GM19238 (cell line): ENCODE measurements around the gene INTS14.
"Not testable (repeated sequence)": the region's sequence is repeated elsewhere in the genome, so short reads cannot be mapped to it uniquely, and the experiment has no call there.

ENCODE experiments used
- DNase-seq: peaks from one replicate; pipeline ENCODE4 v3.0.0; 2011; ENCODE audit warnings: low spot score; ENCODE audit not compliant: insufficient read length

INTS14 gene

DNA sequence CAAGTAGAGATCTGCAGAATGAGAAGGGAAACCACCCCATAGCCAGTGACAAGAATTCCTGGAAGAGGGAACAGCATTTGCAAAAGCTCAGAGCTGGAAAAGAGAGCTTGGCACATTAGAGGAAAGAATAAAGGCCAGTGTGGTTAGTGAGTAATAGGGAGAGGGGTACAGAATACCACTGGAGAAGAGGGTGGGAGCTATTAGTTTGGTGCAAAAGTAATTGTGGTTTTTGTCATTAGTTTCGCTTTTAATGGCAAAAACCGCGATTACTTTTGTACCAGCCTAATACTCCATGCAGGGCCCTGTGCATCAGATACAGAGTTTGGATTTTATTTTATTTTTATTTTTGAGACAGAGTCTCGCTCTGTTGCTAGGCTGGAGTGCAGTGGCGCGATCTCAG lies 20.6 kb upstream of the INTS14 start:
- no peak for DNase-seq

DNA sequence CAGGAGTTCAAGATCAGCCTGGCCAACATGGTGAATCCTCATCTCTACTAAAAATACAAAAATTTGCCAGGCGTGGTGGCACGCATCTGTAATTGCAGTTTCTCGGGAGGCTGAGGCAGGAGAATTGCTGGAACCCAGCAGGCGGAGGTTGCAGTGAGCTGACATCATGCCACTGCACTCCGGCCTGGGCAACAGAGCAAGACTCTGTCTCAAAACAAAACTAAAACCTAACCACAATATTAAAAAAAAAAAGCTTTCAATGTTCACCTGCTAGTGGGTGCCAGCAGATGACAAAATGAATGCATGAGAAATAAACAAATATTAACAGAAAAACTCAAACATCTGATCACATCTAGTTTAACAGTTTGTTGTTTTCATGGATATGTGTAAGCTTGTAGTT lies 19.8 kb upstream of the INTS14 start:
- no peak for DNase-seq

DNA sequence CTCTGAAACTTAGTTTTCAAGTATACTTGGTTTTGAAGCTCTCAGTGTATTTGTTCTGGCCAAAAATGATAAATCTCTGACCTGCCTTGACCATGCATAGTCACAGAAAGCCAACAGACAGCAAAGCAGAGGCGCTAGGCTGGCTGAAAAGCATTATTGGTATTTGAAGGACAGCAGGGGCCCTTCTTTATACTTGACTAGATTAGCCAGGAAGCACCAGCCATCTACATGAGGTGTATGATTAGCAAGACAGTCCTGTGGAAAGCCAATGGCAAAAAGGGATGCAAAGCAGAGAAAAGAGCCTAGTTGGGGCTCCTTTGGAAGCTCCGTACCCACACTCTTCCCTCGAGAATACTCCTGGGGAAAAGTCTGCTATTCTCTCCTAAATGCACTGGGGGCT lies 18.6 kb upstream of the INTS14 start:
- no peak for DNase-seq

DNA sequence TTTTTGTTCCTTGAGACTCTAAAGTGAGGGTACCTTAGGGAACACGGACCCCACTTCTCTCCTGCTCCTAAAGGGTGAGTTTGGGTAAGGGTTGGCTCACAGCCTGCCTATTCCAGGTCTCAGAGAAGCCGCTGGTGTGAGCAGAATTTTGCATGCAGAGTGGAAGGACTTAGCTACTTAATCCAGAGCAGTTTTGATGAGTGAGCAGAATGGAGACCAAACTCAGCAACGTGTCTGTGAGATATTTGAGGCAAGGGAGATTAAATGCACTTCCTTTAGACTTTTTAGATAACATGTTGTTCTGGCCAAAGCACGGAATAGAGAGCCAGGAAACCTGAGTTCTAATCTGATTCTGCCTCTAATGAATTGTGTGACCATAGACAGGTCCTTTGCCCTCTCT lies 15.9 kb upstream of the INTS14 start:
- no peak for DNase-seq

DNA sequence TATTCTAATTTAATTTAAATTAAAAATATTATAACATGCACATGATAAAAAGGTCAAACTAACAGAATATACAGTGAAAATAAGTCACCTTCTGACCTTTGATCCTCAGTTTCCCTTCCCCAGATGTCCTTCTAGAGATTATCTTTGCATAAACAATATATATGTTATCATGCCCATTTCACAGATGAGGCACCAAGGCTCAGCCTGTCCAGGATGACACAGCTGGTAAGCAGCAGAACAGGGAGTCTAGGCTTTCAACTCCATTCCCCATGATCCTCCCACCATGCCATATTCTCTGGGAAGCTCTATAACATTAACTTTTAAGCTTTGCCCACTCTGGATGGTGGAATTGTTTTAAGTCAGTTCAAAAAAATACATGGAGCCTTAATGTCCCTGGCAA lies 12.2 kb upstream of the INTS14 start:
- no peak for DNase-seq

DNA sequence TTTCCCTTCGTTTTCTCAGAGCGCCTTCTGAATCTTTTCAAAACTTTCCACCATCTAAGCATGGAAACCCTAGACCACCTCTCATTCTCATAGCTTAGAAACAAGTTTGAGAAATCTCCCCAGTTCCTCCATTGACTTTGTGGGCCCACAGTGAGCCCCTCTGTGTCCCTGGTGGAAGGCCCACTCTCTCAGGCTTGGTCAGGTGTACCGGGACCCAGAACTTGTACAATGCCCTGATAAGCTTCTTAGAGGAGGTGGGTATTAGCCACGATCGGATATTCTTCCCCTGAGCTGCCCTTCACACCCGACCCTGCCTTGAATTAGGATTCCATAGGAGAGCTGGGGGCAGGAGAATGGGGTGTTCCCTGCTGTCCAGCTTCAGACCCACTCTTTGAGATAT lies 10.7 kb upstream of the INTS14 start, which contains the start of gene SLC24A1:
Gene SLC24A1 (plus strand): TSS at position 301 of the 400 bp plus-strand sequence. CDS start 2,143 bp downstream, outside the sequence.
- DNase-seq, result no peak

DNA sequence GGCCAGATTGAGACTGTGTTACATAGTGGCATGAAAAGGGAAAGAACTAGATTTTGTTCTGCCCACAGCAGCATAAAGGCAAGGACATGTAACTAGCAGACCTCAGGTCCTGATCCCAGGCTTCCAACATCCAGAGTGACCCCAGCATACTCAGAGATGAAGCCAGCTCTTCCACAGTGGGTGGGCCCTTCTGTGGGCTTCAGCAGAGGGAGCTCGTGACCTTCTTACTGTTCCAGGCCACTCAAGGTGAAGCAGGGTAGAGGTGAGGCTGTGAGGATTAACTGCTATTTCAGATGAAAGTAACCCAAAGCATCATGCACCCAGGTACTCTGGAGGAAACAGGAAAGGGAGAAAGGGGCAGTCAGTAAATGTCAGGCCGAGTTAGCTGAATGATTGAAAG lies 9.9 kb upstream of the INTS14 start:
- DNase-seq, result no peak

DNA sequence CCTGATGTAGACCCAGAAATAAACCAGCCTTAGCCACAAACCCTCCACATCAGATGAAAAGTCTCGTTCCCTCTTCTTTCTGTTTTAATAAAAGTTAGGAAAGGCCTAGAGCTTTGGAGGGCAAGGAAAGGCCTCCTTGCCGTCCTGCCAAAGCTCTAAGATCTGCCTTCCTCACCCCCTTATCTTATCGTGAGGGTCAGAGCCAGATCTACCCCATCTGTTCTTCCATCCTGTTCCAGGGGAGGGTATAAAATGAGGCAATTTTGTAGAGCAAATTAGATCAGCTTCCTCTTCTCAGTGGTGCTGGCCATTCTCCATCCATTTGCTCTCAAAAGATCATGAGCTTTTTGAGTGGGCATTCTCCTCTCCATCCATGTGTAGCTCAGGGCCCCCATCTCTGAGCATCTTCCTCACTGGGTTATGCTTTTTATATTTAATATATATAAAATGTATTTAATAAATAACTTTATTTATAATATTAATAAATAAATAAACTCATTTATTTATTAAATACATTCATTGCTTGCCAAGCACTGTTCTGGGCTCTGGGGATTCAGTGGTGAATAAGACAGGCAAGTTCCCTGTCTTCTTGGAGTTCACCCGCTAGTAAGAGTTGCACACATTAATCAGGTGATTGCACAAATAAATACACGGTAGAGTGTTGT lies 8.8 kb upstream of the INTS14 start:
- no peak for DNase-seq

DNA sequence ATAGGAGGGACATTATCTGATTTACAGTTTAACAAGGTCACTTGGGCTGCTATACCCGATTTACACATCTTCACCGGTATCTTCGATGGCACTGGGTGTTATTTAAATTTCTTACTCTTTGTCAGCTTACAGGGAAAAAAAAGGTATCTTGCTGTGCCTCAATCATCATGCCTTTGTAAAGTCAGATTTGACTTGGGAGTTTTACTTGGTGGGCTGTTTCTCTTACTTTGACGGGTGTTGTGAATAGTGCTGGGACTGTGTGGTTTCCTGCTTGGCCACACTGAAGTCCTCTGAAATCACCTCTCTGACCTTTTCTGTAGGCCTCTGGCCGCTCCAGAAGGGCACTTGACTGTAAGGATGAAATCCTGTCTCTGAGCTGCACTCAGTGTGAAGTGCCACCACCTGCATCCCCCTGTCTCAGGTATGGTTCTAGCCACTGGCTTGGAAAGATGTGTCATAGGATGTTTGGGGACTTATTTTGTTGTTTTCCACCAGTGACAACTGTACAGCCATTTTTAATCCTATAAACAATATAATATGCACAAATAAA lies 7.7 kb upstream of the INTS14 start:
- no peak for DNase-seq

DNA sequence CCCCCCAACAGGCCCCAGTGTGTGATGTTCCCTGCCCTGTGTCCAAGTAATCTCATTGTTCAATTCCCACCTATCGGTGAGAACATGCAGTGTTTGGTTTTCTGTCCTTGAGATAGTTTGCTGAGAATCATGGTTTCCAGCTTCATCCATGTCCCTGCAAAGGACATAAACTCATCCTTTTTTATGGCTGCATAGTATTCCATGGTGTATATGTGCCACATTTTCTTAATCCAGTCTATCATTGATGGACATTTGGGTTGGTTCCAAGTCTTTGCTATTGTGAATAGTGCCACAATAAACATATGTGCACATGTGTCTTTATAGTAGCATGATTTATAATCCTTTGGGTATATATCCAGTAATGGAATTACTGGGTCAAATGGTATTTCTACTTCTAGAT lies 5.0 kb upstream of the INTS14 start:
- DNase-seq, result not testable (repeated sequence)

DNA sequence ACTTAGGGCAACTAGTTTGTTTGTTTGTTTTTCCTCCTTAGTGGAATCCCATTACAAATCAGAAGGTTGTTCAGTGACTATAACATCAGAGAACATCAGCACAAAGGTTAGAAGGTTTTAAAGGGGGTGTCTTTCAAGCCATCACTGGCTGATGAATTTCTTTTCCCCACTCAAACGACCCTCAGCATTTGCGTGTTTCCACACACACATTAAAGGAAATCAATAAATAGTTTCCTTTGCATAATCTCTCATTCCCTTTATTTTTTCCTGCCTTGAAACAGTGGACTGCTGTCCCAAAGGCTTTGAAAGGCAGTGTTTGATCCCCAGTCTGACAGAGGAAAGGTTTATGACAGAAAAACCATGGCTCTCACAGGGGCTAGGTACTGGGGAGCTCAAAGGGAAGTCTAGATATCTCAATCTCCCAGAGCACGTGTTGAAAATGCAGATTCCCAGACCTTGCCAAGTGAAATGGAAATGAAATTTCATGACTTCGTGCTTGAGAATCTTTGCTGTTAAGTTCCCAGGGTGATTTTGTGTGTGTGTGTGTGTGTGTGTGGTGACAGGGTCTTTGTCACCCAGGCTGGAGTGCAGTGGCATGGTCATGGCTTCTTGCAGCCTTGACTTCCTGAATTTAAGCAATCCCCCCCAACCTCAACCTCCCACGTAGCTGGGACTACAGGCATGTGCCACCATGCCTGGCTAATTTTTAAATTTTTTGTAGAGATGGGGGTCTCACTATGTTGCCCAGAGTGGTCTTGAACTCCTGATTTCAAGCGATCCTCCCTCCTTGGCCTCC lies 2.2 kb upstream of the INTS14 start:
- DNase-seq, result no peak

DNA sequence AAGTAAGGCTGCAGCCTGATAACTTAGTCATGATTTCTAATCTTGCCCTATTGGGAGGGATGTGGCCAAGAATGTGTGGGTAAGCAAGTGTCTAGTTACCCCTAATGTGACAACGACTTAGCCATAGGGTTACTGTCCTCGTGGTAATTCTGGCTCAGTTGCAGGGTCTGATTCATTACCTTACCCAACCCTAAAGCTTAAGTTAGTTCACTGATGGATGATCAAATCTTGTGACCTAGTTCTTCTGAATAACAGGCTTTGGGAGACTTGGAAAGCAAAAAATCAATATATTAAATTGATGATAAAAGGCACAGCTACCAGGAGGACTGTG lies 1.6 kb upstream of the INTS14 start:
- DNase-seq, result no peak

DNA sequence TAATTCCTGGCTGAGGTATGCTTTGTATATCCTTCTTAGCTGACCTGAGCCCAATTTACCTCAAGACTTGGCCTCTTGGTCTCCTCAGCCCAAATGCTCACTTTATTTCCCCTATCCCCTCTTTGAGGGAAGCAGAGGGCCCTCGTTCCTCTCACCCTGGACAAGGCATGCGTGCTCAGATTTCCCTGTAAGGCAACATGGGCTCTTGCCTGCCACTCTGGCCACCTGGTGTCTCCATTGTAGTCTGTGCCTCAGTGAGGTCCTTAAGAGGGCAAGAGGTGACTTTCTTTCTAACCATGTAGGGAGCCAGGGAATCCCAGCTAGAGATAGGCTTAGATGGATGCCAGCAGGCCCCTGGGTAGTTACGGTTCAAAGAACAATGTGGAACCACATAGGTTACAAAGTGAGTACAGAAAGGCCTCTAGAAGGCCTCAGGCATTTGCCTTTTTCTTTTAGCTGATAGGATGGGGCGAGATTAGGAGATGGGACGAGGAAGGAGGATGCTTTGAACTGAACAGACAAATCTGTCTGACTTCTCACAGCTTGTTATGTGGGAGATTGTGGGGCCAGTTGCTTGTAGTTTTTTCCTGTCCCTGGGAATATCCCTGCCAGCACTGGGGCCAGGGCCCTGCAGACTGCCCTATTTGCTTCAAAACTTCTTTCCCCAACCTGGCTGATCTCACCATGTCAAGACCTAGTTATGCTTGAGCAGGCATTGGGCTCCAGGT lies 1.1 kb upstream of the INTS14 start:
- DNase-seq, result no peak

DNA sequence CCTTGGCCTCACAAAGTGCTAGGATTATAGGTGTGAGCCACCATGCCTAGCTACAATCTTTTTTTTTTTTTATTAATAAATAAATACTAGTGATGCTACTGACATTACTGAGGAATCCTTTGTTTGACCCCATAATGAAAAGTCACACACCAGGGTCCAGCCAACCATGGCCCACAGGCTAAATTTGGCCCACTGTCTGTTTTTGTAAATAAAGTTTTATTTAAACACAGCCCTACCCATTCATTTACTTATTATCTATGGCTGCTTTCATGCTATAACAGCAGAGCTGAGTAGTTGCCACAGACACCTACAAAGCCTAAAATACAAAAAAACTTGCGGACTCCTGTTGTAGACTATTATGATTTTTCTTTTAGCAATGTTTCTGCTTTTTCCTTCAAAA lies 7.4 kb downstream of the INTS14 start:
- no peak for DNase-seq

DNA sequence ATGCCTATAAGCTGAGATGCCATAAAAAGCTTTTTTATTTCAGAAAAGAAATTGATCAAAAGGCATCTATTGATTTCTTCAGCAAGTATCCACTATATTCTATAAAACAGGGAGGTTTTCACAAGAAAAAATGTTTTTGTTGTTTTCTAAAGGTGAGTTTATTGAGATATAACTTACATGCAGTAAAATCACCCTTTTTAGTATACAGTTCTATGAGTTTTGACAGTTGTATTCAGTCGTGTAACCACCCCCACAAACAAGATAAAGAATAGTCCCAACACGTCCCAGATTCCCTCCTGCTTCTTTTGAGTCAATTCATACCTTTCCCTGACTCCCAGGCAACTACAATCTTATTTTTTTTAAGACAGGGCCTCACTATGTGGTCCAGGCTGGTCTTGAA lies 7.8 kb downstream of the INTS14 start:
- DNase-seq, result no peak

DNA sequence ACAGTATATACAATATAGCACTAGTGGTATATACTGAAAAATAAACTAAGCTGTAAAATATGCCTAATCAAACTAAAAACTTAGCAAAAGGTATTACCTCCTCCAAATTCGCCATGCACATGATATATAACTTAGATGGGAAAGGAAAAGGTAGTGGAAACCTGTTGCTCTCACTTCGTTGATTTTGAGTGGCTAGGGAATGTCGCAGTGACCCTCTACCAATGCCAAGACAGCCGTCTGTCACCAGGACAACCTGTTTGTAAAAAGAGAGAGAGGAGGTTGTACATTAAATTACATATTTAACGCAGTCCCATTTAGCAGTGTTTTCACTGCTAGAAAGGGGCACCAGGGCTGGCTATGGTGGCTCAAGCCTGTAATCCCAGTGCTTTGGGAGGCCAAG lies 11.3 kb downstream of the INTS14 start:
- DNase-seq, result no peak

DNA sequence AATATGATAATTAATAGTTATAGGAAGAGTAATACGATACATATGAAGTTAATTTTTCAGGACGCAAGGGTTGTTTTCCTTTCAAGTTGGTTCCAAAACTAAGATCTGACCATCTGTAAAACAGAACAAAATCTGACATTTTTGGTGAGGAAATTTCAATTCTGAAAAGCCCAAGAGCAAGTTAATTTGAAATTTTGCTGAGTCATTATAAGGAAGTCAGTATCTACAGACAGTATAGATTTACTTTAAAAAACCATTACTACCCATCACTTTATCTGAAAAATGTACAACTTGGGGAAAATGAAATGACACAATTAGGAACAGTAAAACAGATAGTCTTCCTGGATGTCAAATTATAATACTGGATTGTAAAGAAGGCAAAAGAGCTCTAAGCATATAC lies 12.5 kb downstream of the INTS14 start:
- no peak for DNase-seq

DNA sequence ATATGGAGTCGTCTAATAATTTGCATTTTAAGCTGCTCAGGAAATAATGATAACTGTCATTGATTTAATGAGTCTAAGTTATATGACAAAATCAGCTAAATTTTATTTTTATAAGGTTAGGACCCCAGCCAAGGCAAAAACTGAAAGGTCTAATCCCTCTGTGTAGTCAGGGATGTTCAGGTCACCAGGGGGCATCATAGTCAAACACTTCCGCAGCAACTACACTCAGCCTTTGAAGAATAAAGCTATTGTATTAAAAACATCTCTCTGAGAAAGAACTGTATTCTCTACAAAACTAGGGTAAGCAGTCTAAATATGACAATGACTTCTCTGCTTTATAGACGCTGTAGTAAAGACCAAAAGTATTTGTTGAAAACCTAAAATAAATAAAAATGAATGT lies 15.0 kb downstream of the INTS14 start:
- DNase-seq, result no peak

DNA sequence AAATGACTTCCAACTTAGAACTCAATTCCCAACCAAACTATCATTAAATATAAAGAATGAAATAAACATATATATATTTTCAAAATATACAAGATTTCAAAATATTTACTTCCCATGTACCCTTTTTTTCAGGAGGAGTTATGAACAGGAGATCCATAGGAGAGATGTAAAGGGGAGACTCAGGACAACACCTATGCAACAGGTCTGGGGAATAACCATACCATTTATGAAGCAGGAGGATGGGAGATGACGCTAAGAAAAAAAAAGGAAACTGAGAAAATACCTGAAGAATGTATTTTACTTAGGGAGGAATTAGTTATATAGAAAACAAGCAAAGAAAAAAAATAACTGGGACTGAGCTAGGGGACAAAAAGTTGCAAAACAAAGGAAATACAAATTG lies 23.8 kb downstream of the INTS14 start:
- no peak for DNase-seq

DNA sequence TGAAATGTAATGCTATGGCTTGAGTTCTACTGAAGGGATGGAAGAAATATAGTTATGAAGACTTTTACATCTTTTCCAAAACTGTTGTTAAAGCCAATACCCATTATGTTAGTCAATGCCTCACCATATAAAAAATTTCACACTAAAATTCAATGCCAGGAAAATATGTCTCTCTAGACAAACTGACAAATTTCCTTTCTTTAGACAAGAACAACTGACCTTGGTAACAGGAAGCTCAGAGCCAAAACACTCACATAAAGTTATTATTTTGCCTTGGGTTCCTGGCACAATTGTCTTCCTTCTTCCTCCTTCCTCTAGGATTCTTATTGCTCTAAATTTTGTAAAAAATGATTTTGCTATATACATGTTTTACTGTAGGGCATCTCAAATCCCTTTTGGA lies 26.7 kb downstream of the INTS14 start:
- no peak for DNase-seq

DNA sequence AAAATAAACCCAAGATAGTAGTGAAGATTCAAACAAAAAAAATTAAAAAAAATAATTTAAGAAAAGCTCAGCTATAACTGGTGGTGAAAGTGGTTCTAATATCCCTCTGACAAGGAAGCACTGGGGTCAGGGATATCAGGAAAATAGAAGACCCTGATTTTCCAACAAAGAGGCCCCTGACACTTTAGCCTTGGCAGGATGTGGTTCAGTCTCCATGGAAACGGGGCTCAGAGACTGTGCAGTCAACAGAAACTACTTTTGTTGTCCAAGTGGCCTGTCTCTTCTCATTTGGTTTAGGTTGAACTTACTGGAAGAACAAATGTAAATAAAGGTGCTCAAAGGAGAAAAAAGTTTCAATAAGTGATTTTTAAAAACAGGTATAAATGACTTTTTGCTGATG lies 27.2 kb downstream of the INTS14 start:
- peak; percentile 44 for DNase-seq

DNA sequence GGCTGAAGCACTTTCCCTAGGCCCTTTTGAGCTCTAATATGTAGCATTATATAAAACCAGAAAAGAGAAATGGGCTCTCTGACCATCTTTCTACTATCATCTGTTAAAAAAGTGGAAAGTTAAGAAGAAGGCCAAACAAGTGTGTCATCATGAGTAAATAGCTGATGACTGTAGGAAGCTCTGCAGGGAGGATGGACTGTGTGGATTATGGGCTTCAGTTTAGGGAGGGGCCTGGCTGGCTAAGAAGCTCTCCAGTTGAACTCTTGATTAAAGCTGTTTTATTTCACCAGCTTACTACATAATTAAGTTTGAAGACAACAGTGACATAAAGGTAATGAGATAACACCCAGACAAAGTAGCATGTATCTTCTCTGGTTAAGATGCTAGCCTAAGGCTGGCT lies 30.6 kb downstream of the INTS14 start:
- no peak for DNase-seq
